Gastroesophageal sphincter (tissue), 3 donors: Measurements from ENCODE around the gene SLC39A2.

ENCODE experiments used
- CTCF ChIP-seq, 4 experiments: fragments of 200-600 bp in 2 of 4; fragments of 450-650 bp in 2 of 4; sonication (generic) in 1 of 4; IDR thresholded peaks; one replicate each; pipeline ENCODE4 v1.5.1; 2017 to 2019; ENCODE audit warnings: antibody characterized with exemption in 4 of 4, mild to moderate bottlenecking in 2 of 4, moderate library complexity in 2 of 4
- POLR2AphosphoS5 ChIP-seq: sonication (generic); formaldehyde crosslinking; IDR thresholded peaks from one replicate; pipeline ENCODE4 v1.6.1; 2017; ENCODE audit warnings: antibody characterized with exemption

- TF ChIP-seq CTCF (IDR thresholded peaks at IDR 0.05) (no peak), POLR2AphosphoS5 (no peak)
Measured at GRCh38 chr14:20970647-20970982, 28.5 kb upstream of the SLC39A2 start.
